ENCODE results near the gene FAF1.

The FAF1 gene

DNA sequence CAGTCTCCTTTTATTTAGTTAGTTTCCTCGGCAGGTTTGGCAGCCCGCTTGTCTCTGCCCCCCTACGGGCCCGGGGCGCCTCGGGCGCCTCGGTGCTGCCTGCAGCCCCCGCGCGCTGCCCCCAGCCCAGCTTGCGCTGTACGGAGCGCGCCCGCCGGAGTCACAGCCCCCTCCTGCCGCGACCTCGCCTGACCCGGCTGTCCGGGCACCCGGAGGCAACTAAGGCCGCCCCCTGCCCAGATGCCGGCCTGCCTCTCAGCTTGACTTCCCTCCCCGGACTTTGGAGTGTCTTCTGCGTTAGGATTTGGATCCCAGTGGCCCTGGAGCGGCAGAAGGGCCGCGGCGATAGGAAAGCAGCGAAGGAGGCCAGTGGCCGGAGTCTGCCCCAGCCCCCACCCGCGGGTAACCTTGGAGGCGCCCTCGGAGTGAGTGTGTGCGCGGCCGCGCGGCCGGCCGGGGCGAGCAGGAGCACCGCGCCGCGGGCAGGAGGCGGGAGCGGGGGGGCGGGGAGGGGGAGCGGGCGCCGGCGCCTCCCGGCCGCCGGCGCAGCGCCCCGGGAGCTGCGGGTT is 17.6 kb upstream of the FAF1 start:
- peak; percentile 26 for DNase-seq

DNA sequence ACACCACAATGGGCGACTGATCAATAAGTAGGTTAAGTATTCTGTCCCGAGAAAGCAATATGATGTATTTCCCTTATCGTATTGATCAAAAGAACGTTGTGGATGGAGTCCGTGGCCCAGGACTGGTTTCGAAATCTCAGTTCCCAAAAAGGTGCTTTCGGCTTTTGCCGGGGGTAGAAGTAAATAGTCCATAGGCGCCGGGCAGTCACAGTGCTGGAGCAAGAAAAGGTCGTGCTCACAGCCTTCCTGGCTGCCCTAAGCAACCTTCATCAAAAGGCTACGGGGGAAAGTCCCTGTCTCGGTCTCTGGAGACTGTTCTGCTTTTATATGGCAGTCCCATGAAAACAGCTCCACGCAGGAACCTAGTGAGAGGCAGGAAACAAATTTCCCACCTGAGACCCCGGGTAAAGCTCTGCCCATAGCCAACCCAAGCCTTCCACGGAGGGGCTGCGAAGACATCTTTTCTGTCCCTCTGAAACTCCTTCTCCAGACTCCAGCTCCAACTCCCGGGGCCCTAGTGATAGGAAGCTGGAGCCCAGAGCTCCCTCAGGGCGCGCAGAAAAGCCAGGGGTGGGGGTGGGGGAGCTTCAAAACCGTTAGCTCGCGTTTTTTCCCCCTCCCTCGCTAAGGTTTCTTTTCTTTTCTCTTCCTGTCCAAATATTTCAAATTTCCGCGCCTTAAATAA is 17.0 kb upstream of the FAF1 start:
- peak; percentile 70 for DNase-seq

DNA sequence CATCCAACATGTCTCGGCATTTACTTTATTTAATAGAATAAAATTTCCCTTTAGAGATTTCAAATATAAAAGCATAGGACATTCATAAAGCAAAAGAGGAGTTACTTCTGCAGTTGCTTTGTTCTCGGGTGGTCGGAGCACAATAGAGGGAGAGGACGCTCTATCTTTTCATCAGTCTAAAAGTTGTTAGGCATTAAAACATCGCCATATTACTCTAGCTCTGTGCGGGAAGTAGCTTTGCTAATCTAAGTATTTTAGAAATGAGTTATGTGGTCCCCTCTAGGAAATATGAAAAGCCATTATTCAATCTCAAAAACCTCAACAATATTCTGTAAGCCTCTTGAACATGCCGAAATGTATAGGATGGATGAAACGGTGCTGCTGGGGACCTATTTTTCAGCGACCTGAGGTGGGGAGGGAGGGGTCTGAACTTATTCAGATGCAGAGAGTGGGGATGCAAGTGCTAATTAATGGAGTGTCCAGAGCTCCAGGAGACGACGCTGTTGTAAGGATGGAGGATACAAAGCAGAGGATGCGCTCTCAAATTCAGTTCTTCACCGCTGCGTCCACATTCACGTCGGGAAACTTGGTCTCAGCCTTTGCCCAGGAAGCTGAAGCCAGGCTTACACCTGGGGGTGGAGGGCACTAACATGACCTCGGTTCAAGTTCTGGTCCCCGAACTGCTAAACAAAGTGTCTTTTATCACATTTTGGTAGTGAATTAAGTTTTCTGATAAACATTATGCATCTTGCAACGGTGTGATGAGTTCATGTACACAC is 16.2 kb upstream of the FAF1 start:
- DNase-seq: peak; percentile 54

DNA sequence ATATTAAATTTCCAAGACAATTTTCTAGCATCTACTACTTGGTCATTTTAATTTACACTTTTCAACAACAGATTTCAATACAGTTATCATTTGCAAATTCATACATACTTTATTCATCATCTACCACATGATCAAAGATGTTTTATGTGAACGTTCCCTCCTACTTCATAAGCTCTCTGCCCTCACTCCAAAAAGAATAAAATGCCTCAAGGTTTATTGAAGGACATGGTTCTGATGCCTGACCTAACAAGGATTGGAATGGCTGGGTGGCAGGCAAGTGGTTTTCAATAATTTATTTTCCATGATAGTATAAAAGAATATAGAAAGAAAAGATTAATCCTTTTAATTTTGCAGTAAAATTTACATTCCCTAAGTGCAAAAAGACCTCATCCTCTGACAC is 15.4 kb upstream of the FAF1 start:
- DNase-seq: peak; percentile 48

DNA sequence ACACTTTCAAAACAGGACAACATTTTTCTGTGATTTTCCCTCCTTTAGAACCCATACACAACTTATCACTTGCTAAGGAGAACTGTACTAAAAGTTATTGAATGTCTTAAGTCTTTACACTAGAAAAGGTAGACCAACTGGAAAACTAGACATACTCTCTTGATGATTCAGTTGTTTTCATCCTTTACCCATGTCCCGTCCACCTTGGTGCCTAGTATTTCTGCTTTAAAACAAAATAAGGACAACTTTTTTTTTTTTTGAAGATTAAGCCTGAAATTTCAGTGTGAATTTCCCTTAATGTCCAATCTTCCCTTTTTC is 14.5 kb upstream of the FAF1 start:
- DNase-seq: no peak

DNA sequence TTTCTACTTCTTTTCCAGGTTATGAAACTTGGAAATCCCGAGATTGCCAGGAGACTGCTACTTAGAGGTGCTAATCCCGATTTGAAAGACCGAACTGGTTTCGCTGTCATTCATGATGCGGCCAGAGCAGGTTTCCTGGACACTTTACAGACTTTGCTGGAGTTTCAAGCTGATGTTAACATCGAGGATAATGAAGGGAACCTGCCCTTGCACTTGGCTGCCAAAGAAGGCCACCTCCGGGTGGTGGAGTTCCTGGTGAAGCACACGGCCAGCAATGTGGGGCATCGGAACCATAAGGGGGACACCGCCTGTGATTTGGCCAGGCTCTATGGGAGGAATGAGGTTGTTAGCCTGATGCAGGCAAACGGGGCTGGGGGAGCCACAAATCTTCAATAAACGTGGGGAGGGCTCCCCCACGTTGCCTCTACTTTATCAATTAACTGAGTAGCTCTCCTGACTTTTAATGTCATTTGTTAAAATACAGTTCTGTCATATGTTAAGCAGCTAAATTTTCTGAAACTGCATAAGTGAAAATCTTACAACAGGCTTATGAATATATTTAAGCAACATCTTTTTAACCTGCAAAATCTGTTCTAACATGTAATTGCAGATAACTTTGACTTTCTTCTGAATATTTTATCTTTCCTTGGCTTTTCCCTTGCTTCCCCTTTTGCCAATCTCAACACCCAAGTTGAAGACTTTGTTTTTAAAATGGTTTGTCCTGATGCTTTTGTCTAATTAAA is 14.0 kb upstream of the FAF1 start:
- DNase-seq: no peak

DNA sequence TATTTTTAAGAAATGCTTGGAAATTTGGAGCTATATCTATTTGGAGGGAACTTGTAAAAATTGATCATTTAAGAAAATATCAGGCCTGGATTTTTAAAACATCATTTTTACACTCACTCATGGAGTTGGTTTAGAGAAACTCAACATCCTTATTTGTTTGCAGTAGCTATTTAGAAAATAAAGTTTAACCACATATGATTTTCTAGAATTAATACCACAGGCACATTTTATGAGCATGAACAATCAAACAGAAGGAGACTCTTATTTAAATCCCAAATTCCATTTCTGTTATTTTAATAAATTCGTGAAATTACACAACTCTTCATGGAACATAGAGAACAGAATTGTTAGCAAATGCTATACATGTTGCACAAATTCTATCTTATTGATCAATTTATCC is 13.2 kb upstream of the FAF1 start:
- no peak for DNase-seq

DNA sequence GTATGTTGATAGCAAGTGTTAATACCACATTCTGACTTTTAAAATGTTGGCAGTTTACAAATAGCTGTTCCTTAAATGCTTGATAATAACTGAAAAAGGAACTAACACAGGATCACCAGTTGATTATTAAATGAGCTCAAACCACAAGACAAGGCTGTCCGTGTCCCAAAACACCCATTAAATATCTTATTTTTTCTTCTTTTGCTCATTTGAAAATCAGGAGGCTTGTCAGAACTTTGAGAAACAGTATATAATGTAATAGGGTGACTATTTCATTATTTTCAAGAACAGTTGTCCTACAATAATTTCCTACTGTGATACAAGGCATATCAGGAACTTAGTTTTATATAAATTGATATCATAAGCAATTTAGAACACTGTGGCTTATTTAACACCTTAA is 12.7 kb upstream of the FAF1 start:
- no peak for DNase-seq

DNA sequence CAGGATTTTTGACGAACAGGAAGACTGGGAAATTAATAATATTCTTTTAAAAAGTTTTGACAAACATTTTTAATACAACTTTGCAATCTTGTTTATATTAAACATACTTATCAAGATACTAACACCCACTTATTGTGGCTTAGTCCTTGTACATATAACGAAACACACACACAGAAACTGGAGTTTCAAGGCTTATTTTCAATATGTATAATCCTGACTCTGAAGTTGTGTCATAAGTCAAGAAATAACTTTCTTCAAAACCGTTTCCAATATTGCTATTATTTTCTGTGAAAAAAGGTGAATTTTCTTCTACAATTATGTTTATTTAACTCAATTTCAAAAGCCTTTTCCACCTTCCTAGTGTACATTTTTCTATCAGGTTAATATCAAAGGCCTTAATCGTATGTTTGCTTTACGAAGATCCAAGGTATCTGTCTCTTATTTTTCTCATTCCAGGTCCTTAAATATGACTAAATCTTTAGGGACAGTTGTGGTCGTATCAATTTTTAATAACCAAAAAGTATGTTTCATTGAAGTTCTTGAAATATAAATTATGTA is 11.8 kb upstream of the FAF1 start:
- no peak for DNase-seq

DNA sequence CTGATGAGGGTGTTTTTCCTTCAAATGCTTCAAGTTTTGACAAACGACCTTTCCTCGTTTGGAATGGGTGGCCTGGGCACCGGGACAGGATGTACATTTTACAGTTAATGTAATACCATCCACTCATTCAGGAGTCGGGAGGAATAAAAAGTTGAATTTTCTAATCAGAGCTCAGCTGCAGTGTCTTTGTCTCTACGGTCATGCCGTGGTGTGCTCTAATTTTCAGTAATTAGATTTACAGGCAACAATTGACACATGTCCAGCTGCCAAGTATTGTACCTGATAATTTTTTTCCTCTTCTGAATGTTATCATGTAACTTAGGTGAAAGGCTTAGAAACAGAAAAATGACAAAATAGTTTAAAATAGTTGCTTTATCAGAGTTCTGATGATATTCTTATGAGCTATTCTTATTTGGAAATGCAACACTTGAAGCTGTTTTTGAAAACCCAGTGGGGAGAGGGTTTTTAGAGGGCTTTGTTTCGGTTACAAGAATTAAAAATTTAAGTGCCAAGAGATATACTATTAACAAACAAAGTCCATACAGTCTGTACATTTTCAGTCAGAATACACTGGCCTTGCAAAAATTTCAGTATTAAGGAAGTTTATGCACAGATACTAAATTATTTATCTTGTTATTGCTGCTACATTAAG is 11.0 kb upstream of the FAF1 start:
- DNase-seq: no peak

DNA sequence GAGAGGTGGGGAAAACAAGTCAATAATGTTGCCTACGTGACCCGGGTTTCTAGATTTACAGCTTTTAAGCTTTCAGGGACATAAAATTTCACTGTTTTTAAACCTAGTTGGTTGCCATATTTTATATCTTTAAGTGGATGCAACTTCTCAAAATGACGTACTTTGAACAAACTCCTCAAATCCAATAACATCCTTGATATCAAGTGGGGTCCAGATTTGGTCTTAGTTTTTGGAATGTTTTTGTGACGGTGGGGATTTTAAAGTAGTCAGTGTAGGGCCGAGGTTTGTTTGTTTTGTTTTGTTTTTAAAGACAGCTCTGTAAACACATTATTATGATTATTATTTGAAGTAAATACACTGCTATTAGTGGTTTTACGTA is 10.4 kb upstream of the FAF1 start:
- no peak for DNase-seq

DNA sequence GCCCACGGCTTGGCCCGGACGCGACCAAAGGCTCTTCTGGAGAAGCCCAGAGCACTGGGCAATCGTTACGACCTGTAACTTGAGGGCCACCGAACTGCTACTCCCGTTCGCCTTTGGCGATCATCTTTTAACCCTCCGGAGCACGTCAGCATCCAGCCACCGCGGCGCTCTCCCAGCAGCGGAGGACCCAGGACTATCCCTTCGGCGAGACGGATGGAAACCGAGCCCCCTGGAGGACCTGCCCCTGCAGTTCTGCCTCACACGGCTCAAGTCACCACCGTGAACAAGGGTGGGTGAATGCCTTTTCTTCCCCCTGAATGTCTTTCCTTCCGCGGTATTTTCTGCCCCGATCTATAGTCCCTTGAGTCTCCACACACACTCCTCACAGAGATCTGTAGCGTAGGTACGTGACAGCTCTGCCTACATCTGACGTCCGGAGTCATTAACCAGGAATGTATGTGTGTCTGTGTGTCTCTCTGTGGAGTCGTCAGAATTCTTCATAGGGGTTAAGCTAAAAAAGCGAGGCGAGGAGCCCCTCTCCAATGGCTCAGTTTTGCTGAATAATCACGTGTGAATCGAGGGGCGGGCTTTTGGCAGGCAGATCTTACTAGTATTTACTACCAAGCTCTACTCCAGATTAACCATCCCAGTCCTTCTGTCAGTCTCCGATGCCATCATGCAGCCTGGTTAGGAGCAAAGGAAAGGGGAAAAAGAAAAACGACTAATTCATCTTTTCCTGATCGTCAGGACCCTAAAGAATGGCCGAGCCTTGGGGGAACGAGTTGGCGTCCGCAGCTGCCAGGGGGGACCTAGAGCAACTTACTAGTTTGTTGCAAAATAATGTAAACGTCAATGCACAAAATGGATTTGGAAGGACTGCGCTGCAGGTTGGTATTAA is 9.8 kb upstream of the FAF1 start, which contains the start of gene CDKN2C:
TSS of gene CDKN2C (plus strand) at position 635 of the 898 bp plus-strand sequence. CDS start at position 759, 124 bp downstream.
- DNase-seq: peak; percentile 88

DNA sequence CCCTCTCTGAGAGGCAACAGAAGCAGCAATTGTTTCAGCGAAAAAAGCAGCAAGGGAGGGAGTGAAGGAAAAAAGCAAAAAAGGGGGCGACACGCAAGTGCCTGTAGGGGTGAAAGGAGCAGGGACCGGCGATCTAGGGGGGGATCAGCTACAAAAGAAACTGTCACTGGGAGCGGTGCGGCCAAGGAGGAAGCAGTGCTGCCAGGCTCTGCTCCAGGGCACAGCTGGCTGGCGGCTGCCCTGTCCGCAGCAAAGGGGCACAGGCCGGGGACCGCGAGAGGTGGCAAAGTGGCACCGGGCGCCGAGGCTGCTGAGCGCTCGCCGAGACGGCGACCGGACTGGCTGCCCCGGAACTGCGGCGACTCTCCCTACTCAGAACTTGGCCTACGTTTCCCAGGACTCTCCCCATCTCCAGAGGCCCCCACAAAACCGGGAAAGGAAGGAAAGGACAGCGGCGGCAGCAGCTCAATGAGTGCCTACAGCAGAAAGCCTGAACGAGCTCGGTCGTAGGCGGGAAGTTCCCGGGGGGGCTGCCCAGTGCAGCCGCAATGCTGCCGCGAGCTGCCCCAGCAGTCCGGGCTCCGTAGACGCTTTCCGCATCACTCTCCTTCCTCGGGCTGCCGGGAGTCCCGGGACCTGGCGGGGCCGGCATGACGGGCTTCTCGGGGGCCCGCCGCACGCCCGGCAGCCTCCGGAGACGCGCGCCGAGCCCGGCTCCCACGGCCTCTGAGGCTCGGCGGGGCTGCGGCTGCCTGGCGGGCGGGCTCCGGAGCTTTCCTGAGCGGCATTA is 8.9 kb upstream of the FAF1 start:
- DNase-seq: no peak

DNA sequence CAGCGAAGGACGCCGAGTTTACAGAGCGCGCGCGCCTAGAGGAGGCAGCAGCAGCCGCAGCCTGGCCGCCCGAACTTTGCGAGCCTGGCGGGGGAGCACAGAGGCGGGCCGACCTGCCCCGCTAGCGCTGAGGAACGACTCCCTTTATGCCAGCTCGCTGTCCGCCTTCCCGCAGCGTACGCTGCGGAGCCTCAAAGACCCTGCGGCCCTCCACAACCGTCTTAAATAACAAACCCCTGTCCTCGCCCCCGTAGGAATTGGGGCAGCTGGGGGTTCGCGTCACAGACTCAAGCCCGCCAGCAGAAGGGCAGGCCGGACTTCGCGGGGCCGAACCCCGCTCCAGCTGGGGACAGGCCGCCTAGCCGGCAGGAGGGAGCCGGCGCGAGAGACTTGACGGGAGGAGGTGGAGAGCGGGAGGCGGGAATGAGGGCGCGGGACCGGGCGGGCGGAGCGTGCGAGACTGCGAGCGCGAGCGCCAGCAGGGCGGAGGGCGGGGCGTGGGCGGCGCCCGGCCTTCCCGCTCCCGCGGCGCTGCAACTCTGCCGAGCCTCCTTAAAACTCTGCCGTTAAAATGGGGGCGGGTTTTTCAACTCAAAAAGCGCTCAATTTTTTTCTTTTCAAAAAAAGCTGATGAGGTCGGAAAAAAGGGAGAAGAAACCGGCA is 8.2 kb upstream of the FAF1 start:
- DNase-seq: peak; percentile 87

DNA sequence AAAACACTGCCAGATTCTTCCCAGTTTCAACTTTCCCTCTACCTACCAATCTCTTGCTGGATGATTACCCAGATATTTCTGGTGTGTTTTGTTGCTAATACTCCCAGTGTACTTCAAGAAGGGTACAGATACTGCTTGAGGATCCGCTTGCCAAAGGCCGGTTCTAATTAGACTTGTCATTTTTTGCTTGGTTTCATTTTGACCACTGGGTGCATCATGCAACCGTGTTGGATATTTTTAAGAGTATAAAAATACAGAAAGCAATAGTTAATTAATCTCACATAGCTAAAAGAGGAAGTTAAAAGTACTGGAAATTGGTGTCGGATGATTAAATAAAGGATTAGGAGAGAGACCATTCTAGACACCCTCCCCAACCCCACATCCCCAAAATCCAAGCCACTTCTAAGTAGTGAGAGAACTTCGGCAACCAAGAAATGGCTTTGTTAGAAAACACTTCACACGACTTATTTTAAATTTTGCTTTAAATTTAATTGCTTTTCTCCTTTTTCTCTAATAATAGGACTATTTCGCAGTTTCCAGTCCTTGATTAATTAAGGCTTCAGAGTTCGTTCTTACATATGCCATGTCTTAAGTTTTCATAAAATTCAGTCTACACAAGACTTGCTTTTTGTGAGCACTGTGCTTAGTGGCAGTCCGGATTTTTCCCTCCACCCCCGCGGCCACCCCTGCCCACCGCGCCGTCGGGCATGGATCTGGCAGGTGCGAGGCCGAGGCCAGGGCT is 7.5 kb upstream of the FAF1 start:
- no peak for DNase-seq

DNA sequence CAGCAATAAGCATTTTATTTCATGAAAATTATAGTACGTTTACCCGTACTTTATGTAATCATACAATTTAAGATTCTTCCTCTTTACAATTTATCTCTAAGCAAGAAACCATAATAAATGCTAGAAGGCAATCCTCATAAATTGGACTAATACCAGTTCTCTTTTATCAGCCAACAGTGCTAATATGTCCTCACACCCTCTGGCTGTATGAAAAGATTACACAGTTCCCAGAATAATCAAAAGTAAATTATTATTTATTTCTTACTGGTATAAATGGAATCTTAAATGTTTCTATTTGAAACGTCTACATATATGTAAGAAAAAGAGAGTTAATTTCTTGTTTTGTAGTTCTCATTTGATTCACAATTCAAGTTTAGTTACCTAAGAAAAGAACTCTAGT is 6.9 kb upstream of the FAF1 start:
- DNase-seq: no peak

DNA sequence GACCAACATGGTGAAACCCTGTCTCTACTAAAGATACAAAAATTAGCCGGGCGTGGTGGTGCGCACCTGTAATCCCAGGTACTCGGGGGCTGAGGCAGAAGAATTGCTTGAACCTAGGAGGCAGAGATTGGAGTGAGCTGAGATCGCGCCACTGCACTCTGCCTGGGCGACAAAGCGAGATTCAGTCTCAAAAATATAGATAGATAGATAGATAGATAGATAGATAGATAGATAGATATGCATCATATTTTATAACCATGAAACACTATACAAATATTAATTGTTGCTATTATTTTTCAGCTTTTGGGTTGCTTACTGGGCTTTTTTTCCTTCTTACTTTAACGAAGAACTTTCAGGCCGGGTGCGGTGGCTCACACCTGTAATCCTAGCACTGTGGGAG is 4.8 kb upstream of the FAF1 start:
- DNase-seq: no peak

DNA sequence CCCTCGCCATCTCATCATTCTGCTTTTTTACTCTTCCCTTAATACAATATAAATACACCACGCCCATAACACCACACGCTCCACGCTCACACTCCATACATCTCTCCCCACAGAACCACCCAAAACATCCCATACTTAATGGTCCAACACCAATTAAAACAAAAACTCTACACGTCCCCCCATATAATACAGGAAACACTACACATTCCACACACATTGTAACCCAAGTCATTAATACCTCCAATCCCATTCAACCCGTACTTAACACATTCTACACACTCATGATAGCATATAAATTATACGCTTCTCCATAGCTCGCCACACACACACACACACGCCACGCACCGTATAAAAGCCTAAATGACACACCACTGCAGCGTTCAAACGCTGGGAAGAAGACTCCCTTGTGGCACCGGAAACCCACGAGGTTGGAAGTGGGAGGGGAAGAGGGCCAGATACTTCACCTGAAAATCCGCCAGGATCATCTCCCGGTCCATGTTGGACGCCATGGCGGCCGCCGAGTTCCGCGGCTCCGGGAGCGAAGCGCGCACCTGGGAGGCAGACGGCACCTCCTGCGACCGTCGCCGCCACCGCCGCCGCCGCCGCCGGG is 659 bp downstream of the FAF1 start:
- DNase-seq: no peak

DNA sequence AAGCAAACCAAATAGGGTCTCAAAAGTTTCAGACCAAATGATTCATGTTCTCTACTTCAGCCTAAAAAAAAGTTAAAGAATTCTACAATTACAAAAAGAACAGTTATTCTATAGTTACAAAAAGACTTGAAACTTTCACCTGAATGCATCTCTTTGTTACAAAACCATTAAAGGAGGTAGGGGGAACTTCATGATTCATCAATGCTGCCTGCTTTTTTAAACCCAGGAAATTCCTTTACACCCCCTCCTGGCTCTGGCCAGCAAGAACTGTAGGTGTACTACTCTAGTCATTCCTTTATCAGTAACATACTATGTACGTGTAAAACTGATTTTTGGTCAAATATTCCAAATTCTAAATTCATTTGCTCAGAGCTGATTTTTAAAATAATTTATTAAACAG is 5.0 kb downstream of the FAF1 start:
- no peak for DNase-seq
